Mesodermal cell (in vitro differentiated cells): ENCODE measurements around the gene NOTCH3.

ENCODE experiments used
- H3K27ac ChIP-seq: 2 replicates; pipeline ENCODE4 v1.7.0; 2013; ENCODE audit warnings: mild to moderate bottlenecking, low read depth, low read length, moderate library complexity; ENCODE audit not compliant: severe bottlenecking
- H3K36me3 ChIP-seq: 2 replicates; pipeline ENCODE4 v1.7.1; 2013; ENCODE audit warnings: mild to moderate bottlenecking, low read length, moderate library complexity; ENCODE audit not compliant: control insufficient read depth, insufficient read depth
- H3K4me1 ChIP-seq: one replicate; pipeline ENCODE4 v1.7.1; 2013; ENCODE audit warnings: mild to moderate bottlenecking, low read length; ENCODE audit not compliant: insufficient read depth, control insufficient read depth, poor library complexity, severe bottlenecking
- H3K4me3 ChIP-seq: 2 replicates; pipeline ENCODE4 v1.7.0; 2013; ENCODE audit warnings: low read length, control low read depth, mild to moderate bottlenecking; ENCODE audit not compliant: insufficient read depth, poor library complexity, severe bottlenecking; ENCODE audit errors: extremely low read depth
- H3K9me3 ChIP-seq: 2 replicates; pipeline ENCODE4 v1.7.1; 2013; ENCODE audit warnings: mild to moderate bottlenecking, low read length, moderate library complexity; ENCODE audit not compliant: control insufficient read depth
- WGBS, 2 experiments: methylation state at CpG; one replicate each; pipeline ENCODE4 v1.1.5; 2013; ENCODE audit warnings: missing lambda C conversion rate in 2 of 2; ENCODE audit not compliant: insufficient coverage in 2 of 2; 5-methylcytosine and 5-hydroxymethylcytosine counted together

NOTCH3 gene

DNA sequence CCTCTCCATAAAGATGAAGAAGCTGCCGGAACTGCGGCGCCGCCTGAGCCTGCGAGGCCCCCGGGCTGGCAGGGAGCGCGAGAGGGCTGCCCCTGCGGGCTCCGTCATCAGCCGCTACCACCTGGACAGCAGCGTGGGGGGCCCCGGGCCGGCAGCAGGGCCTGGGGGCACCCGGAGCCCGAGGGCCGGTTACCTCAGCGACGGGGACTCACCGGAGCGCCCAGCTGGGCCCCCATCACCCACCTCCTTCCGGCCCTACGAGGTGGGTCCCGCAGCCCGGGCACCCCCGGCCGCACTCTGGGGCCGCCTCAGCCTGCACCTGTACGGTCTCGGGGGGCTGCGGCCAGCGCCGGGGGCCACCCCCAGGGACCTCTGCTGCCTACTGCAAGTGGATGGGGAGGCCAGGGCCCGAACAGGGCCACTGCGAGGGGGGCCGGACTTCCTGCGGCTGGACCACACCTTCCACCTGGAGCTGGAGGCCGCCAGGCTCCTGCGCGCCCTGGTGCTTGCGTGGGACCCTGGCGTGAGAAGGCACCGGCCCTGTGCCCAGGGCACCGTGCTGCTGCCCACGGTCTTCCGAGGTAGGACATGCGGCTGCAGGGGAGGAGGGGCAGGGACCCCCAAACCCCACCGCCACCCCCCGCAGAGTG lies 90.9 kb downstream of the NOTCH3 start:
- WGBS, 2 experiments, result 94 to 98% methylated on average over 45 to 46 of the region's 49 CpGs
- Histone ChIP-seq H3K36me3 (peaks cover 62% of the 10 kb centered on the region), H3K27ac (no peak overlapping the region), H3K4me1 (peaks cover 7% of the 10 kb centered on the region), H3K4me3 (no peak overlapping the region), H3K9me3 (no peaks in the 10 kb centered on the region)
